Right kidney (tissue), 1 donor: Measurements from ENCODE around the gene UBL4A.

Experiments used
- DNase-seq: peaks from one replicate; pipeline ENCODE4 v3.0.0-alpha.2; 2016

UBL4A gene

DNA sequence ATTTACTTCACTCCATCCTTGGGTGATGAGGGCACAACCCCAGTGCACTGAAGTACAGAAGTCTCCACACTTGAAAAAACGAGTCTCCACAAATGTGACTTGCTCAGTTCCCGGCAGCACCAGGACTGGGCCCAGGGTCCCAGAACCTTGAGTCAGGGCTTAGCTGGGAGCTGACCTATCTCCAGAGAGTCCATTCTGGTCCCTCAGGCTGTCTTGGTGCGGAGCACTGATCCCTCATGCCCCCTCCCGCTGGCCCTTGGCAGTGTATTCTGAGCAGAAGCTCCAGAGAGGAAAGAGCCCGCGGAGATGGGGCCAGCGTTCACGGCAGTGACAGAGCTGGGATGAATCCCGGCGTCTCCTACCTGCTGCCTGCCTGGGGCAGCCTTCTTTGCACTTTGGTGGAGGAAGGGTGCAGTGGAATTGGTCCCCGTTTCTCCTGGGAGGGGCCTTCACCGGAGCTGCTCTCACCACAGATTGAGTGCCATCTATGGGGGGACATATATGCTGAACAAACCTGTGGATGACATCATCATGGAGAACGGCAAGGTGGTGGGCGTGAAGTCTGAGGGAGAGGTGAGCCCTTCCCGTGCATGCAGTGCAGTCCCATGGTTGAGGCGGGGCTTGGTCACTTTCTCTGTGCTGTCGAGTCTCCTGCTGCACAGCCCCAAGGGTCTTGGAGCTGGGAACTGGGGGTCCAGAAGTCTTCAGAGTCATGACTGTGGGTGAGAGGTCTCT is 45.6 kb downstream of the UBL4A start:
- DNase-seq = no peak

DNA sequence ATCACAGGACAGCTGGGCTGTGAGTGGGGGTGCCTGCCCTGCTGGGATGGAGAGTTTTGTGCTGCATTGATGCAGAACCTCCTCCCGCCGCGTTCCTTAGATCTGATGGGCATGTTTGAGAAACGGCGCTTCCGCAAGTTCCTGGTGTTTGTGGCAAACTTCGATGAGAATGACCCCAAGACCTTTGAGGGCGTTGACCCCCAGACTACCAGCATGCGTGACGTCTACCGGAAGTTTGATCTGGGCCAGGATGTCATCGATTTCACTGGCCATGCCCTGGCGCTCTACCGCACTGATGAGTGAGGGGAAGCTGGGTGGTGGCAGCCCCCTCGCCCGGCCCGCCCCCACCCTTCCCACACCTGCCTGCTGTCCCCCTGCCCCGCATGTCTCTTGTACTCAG is 46.6 kb downstream of the UBL4A start:
- no peak for DNase-seq

DNA sequence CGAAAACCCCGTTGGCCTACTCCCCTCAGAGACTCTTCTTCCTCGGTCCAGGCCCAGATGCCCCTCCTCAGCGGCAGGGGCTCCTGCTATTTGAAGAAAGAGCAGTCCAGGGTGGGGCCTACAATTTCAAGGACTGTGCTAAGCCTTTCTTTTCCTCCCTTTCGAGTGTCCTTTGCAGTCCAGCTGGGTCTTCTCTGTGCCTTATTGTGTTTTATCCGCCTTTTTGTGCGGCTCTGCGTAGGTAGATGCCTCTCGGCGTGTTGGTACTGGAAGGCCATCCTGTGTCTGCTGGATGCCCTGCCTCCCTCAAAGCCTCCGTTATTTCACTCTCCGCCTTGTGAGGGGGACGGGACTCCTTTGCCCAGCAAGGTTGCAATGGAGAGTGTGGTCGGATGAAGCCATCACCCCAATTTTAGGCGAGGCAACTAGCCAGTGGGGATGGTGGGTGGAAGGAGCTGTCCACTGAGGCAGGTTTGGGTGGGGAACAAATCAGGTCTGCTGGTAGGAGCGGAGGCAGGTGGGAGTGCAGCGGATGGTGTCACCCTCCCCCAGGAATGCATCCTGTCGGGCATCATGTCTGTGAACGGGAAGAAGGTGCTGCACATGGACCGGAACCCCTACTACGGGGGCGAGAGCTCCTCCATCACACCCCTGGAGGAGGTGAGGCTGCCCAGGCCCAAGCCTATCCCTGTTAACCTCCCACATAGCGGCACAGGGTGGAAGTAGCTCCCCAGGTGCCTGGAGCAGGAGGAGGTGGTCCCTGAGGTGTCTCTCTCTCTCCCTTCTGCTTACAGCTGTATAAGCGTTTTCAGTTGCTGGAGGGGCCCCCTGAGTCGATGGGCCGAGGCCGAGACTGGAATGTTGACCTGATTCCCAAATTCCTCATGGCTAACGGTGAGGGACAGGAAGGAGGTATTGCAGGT is 48.2 kb downstream of the UBL4A start:
- peak; percentile 13 for DNase-seq

DNA sequence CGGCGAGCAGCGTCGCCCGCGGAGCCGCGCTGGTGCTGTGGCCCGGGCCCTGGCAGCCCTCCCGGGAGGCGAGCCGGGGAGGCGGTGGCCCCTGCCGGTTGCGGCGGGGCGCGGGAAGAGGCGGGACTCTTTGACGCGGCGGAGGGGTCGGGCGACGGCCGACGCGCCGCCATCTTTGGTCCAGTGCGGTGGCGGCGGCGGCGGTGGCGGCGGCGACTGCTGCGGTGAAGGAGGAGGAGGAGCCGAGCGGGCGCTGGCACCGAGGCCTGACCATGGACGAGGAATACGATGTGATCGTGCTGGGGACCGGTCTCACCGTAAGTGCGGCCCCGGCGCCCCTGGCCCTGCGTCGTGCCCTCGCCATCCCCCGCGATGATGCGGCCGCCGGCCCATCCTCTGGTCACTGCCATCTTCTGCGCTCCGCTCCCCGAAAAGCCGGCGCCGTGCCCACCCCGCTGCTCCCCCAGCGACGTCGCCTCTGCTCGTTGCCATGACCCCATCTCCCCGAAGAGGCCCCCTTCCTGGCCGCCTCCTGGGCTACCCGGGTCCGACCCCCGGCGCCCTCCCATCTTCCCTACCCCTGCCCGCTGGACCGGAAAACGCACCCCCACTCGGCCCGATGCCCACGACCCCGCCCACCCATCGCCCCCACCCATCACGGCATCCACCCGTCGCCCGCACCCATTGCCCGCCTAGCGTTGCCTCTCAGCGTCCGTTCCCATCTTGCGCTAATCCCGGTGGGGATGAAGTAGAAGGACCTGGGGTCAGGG is 49.2 kb downstream of the UBL4A start, which contains the start of gene GDI1:
GDI1 (plus strand) TSS at position 172 of the 770 bp plus-strand sequence; CDS start at position 273, 101 bp downstream.
- peak; percentile 81 for DNase-seq

DNA sequence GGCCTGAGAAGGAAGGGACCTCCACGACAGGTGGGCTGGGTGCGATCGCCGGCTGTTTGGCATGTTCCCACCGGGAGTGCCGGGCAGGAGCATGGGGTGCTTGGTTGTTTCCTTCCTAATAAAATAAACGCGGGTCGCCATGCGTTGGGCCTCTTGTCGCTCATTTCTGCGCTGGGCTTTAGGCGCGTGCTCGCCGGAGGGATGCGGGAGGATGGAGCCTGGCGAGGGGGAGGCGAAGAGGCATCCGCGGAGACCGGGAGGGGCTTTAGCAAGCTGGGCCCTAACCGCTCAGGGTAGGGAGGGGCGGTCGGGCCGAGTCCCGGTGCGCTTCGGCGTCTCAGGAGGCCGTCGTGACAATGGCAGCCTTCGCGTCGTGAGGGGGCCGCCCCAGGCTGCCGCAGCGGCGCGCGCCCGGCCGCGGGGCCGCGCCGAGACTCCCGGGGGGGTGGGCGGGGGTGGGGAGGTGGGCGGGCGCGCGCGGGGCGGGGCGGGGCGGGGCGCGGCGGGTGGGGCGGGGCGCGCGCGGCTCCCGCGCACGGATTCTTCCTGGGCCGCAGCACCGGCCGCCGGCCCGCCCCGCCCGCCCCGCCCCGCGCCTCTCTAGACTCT is 49.9 kb downstream of the UBL4A start:
- DNase-seq = peak; percentile 64

DNA sequence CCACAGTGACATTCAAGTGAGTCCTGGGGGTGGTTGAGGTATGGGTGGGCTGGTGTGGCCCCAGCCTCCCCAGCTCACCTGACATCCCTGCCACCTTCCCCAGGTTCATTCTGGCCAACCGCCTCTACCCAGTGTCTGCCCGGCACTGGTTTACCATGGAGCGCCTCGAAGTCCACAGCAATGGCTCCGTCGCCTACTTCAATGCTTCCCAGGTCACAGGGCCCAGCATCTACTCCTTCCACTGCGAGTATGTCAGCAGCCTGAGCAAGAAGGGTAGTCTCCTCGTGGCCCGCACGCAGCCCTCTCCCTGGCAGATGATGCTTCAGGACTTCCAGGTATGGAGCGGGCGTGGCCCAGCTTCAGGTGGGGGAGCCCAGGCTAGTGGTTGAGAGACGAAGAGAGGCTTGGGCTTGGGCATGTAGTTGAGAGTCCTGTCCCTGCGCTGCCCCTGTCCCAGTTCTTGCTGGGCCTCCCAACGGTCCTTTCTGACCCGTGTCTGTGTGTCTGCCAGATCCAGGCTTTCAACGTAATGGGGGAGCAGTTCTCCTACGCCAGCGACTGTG is 51.2 kb downstream of the UBL4A start:
- DNase-seq = no peak

DNA sequence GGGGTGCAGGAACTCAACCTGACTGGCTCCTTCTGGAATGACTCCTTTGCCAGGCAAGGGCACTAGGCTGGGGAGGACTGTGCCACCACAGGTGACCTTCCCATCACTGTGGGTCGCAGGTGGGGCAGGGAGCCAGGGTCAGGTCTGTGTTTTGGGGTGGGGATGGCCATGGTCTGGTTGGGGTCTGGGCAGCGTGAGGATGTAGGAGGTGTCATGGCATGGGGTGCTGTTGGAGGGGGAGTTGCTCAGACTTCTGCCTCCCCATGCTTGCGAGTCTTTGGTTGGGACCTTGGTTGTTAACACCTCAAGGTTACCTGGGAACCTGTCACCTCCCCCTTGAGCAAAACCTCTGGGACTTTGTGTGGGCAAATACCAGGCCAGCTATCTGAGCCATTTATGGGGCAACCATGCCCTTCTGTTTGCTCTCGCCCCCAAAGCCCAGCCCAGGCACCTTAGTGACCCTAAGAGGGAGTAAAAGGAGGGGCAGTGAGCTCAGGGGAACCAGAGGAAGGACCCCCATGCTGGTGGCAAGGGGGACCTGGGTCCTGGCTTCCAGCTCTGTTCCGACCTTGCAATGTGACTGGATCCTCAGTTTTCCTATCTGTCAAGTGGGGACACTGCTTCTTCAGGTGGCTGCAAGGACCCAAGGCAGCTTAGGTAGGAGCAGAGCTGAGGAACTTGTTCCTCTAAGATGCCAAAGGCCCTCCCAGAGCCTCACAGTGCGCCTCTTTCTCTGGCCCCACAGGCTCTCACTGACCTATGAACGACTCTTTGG is 51.8 kb downstream of the UBL4A start:
- DNase-seq = no peak
